NCI-H2029 treated with DMSO at 0.1 percent for 48 hours (cell line): Measurements from ENCODE around the gene KAZALD1.

Experiments
- DNase-seq: peaks from one replicate; lab custom pipeline; 2025; lab: John Stamatoyannopoulos, UW

The KAZALD1 gene

DNA sequence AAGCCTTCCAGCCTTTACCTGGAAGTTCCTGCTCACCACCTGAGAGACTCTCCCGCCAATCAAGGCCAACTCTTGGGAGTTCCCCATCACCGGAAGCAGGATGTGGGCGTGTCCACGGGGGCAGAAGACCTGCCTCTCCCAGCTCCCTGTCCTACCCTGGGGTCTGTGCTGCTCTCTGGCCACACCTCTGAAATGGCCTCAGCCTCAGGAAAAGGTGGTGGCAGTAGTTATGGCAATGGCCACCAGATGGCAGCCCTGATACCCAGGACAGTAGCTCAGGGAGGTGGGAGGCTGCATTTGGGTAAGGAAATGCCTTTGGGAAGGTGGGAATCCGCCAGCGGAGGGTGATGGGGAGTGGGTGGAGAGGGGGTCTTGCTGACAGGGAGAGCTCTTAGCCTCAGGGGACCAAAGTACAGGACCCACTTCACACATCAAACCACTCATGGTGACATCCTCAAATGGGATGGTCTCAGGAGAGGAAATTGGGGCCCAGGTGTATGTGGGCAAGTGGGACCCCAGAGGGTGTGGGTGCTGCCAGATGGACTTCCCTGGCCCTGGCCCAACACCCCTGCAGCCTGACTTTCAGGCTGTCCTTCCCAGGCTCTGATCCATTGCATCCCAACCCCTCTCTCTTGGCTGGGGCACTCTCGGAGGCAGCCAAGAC, 33.9 kb downstream of the KAZALD1 start:
- peak; percentile 31 for DNase-seq

DNA sequence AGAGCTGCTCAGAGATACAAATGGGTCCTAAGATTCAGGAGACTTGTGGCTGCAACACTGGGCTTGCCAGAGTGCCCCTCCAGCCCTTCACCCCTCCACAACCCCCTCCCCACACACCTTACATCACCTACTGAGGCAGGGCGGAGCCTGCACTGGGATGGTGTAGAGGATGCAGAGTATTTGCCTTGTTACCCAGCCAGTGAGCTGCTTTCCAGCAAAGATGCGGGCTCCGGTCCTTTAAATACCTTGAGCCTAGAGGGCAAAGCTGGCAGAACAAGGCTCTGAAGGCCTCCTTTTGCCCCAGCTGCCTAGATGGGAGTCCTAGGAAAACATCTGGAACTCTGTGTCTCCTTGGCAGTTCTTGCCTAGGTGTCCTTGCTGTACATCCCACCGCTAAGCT, 34.6 kb downstream of the KAZALD1 start:
- no peak for DNase-seq

DNA sequence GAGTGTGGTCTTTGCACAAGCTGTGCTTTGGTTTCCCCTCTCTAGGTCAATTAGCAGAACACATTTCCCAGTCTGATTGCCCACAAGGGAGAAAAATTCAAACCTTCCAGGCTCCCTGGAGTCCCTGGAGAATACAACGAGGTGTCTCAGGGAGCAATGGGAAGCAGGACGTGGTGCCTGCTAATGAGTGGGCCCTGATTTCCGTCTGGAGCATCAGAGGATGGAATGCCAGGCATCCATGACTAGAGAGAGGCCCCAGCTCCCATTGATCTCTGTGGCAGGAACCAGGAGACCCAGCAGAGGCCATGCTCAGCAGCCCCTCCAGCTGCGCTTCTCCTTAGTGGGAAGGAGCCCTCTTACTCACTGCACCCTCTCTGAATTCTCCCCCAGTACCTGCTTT, 36.1 kb downstream of the KAZALD1 start:
- DNase-seq: no peak

DNA sequence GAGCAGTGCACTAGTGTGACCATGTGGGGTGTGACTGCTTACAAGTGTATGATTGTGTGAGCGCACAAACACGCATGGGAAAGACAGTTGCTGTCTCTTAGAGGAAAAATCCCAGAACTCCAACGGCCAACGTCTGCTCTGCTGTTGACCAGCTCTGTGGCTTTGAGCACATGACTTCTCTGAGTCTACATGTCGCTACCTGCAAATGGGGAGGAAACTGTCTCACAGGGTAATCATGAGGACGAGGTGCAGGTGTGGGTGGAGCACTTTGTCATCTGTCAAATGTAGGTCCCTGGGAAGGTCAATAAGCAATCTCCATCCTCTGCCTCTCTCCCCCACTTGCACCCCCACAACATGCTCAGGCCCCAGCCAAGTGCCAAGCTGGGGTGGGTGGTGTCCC, 38.1 kb downstream of the KAZALD1 start:
- no peak for DNase-seq

DNA sequence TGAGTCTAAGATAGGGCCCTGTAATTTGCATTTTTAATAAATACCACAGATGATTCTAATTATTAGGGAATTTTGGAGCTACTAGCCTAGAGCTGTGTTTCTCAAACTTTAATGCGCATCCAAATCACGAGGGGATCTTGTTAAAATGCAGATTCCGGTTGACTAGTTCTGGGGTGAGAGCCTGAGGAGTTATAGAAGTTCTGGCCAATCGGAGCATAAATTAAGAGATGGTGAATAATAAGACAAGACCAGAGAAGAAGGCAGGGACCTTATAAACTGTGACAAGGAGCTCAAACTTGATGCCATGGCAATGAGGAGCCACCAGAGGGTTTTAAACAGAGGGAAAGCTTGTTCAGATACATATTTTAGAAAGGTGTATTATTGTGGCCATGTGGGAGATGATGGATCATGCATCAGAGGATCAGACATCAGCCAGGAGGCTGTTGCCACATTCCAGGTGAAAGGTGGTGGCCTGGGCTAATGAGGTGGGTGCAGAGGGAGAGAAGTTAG, 39.6 kb downstream of the KAZALD1 start:
- DNase-seq: no peak

DNA sequence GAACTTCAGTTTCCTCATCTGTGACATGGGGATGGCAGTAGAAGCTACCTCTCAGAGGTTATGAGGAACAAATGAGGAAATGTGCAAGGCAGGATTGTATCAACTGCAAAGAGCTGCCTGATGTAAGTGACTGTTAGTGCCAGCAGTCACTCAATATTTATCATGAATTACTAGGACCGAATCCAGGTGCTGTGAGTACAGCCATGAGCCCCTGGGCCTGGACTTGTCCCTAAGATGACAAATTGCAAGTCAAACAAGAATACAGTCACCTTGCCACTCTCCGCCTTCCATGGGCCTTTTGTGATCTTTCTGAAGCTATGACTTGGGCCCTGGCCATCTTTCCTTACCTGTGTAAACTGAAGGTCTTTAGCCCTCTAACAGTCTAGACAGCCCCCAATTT, 41.6 kb downstream of the KAZALD1 start:
- DNase-seq: no peak

DNA sequence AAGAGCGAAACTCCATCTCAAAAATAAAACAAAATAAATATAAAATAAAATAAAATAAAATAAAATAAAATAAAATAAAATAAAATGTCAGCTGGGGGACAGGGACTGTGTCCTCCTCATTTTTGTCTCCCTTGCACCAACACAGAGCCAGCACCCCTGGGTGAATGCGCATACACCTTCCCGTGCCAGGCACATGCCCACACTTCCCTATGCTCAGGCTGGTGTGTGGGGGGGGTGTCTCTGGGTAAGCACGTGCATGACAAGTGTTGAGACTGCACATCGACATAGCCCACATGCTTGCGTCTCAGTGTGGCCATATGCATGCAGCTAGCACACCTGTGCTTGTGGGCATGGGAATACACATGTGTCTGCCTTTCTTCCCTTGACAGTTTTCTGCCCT, 44.6 kb downstream of the KAZALD1 start:
- no peak for DNase-seq

DNA sequence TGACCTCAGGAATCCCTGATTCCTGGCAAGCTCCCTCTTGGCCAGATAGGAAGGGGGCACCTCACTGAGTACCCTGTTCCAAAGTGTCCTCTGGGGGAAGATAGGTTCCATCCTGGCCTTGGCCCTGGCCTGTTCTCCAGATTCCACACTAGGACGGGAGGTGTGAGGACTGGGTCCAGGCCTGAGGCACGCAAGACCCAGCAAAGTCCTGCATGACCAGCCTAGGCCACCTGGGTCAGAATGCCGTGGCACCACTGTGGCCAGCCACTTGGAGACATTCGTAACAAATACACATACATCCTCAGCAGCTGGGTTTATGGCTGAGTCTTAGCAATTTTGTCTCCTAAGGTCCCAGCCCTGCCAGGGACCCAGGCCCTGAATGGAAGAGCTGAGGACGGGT, 46.0 kb downstream of the KAZALD1 start:
- DNase-seq: no peak

DNA sequence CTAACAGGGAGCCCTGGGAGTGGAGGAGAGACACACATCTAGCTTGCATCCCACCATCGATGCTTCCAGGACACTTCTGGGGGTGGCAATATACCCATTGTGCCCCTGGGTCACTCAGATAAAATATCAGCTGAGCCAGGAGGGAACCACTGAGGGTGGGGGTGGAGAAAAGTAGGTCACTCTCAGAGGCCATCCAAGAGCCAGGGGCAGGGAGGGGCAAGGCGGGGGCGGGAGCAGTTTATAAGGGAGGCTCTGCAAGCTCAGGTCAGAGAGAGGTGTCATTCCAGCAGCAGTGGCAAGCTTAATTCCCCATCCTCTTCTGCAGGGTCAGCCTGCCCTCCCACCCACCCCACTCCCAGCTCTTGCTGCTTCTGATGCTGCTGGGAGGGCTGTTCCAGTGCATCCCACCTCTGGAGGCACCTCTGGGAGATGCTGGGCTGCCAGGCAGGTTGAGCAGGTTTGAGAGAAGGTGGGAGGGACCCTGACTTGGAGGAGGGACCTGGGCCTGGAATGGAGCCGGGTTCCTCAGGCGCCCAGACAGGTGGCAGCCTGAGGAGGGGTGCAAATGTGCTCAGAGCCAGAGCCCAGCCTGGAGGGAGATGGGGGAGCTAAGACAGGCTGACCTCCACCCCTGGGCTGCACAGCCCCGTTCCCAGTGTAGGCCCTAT, 49.2 kb downstream of the KAZALD1 start:
- DNase-seq: no peak

DNA sequence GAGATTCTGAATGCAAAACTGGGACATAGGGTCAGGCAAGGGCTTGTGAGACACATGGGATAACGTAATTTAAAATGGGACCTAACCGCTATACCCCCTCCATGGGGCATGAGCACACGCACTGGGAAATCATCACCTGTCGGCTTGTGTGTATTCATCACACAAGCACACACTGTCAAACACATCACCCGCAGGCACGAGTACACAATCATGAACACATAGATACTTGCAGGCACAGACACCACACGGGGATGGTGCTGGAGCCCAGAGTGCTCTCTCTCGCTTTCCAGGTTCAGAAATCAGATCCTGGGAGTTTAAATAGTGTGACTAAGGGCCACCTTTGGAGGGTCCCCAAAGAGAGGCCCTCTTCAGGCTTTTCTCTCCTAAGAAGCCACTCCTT, 49.8 kb downstream of the KAZALD1 start:
- no peak for DNase-seq

DNA sequence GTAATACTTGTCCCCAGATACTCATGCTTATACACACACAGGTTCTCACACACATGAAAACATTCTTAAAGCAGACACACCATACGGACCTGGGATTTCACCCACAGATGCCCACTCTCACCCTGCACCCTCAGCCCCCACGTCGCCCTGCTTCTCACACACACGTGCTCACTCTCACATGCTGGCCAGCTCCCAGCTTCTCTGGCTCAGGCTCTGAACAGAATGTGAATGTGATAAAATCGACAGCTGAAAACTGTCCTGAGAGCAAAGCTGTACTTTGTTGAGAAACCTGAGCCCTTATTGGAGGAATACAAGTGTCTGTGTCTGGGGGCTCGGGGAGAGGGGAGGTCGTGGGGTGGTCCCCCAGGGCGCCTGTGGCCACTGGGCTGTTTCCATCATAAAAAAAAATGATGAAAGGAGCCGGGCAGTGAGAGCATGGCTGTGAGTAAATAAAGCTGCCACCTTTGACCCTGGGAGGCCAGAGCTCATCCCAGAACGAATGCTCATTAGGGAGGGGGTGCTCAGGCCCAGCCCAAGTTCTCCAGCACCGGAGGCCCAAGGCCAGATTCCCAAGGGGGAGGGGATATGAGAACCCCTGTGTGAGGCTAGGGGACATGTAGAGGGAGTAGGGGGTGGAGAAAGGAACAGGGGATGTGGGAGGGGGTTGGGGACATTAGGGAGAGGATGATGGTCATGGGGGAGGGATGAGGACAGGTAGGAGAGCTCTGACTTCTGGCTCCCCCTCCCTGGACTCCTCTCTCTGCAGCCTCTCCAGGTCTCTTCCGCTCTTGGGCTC, 51.2 kb downstream of the KAZALD1 start:
- DNase-seq: no peak

DNA sequence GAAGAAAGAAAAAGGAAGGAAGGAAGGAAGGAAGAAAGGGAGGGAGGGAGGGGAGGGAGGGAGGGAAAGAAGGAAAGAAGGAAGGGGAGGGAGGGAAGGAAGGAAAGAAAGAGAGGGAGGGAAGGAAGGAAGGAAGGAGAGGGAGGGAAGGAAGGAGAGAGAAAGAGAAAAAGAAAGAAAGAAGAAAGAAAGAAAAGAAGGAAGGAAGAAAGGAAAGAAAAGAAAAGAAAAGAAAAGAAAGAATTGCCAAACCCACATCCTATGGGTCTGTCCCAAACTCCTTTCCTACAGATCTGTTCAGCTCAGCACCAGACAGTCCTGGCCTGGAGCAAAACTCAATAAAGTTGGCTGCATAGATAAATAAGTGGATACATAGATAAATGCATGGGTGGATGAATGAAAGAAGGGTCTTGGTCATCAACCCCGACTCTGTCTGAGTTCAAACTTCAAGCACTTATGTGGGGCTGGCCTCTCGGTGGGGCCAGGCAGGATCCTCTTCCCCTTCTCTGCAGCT, 52.2 kb downstream of the KAZALD1 start:
- no peak for DNase-seq

DNA sequence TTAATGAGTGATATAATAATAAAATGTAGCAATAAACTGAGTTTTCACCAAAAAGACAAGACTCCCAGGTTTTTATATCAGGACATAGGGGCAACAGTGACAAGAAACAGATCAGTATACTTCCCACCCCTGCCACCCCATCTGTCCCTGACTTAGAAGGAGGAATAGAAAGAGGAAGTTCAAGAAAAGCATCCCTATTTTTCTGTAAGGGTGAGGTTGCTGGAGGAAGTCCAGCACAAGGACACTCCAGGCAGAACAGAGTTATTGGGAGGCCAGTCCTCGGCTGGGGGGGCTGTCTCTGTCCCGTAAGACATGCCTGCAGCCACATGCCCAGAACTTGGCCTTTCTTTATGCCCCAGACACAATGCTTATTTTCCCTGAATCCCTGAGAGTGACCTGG, 52.9 kb downstream of the KAZALD1 start:
- DNase-seq: no peak
